K562 (cell line): Measurements from ENCODE around the gene EML1. TPM values are rescaled to one million over a fixed set of nuclear protein-coding genes. Genes with fewer than 3 reads are reported as not detected.

Experiments used
- ATAC-seq: fragments of 200-7000 bp; cut with Tn5 transposase; 3 replicates; pipeline ENCODE4 v1.9.1; 2020; ENCODE audit warnings: moderate library complexity
- BruUV-seq: library from RNA; stranded (reverse); fragments of 400-500 nt; replicated peaks from 2 replicates; lab custom pipeline; 2021; lab: Mats Ljungman, UMichigan
- CTCF ChIA-PET: fragments of 300-600 bp; formaldehyde crosslinking; extraction: SDS; loops from one replicate; lab custom pipeline; 2021; ENCODE audit warnings: low intra/inter-chr PET ratio; lab: Yijun Ruan, JAX
- POLR2A ChIA-PET: fragments of 300-600, 350-650 bp; sonication (Branson Sonifier 250); formaldehyde crosslinking; extraction: SDS; loops from one replicate; lab custom pipeline; 2021; ENCODE audit warnings: antibody characterized with exemption, inconsistent platforms; lab: Yijun Ruan, JAX
- DNase-seq, 4 experiments: peaks; one replicate each; pipeline versions ENCODE4 v3.0.0 to v3.0.0-alpha.2; 2011 to 2018; ENCODE audit warnings: low spot score in 3 of 4, mixed read lengths in 3 of 4; ENCODE audit errors: extremely low read depth in 1 of 4
- FAIRE-seq: peaks from 2 replicates; lab custom pipeline; 2011; peaks lifted over from hg19 to GRCh38; lab: Jason Lieb, UNC
- H2AFZ ChIP-seq: 2 replicates; pipeline ENCODE4 v1.6.0; 2011; ENCODE audit warnings: low read depth, low read length, control low read depth, inconsistent platforms
- H3K27ac ChIP-seq: fragments of 200-600 bp; 3 replicates; pipeline ENCODE4 v1.8.0; 2011; ENCODE audit warnings: low read depth, mild to moderate bottlenecking, control low read depth, inconsistent platforms, low read length, moderate library complexity, mixed read lengths; ENCODE audit errors: extremely low read depth
- H3K27me3 ChIP-seq, 2 experiments: fragments of 300-600 bp in 1 of 2; 2 replicates in 1 of 2; 3 replicates in 1 of 2; pipeline versions ENCODE4 v1.6.0 to v1.8.0; 2011; ENCODE audit warnings: inconsistent platforms in 2 of 2, low read length in 2 of 2, mild to moderate bottlenecking in 1 of 2, mixed read lengths in 1 of 2, moderate library complexity in 1 of 2; ENCODE audit not compliant: control insufficient read depth in 2 of 2, insufficient read depth in 2 of 2
- H3K36me3 ChIP-seq: fragments of 300-600 bp; 3 replicates; pipeline ENCODE4 v1.8.0; 2011; ENCODE audit warnings: mild to moderate bottlenecking, low read length, inconsistent platforms; ENCODE audit not compliant: control insufficient read depth, insufficient read depth
- H3K4me1 ChIP-seq, 2 experiments: fragments of 200-600 bp in 1 of 2; replicated peaks in 1 of 2; 2 replicates in 1 of 2; 3 replicates in 1 of 2; pipeline versions ENCODE4 v1.5.1 to v1.8.0; 2011; ENCODE audit warnings: inconsistent platforms in 2 of 2, low read length in 2 of 2, mild to moderate bottlenecking in 1 of 2, mixed read lengths in 1 of 2, moderate library complexity in 1 of 2; ENCODE audit not compliant: control insufficient read depth in 2 of 2, insufficient read depth in 2 of 2
- H3K4me2 ChIP-seq: 2 replicates; pipeline ENCODE4 v1.6.1; 2011; ENCODE audit warnings: low read length, control low read depth, inconsistent platforms, mixed read lengths; ENCODE audit not compliant: insufficient read depth
- H3K4me3 ChIP-seq: fragments of 200-600 bp; sonication (generic), shearing (Covaris generic); 2 replicates; pipeline ENCODE4 v1.5.1; 2016; ENCODE audit warnings: control low read depth, inconsistent platforms
- H3K79me2 ChIP-seq: fragments of 200-600 bp; 3 replicates; pipeline ENCODE4 v1.8.0; 2011; ENCODE audit warnings: low read length, inconsistent platforms; ENCODE audit not compliant: control insufficient read depth, insufficient read depth
- H3K9ac ChIP-seq, 2 experiments: 2 replicates each; pipeline versions ENCODE4 v1.6.0 to v1.6.1; 2011; ENCODE audit warnings: low read depth in 2 of 2, low read length in 2 of 2, control low read depth in 1 of 2, inconsistent platforms in 1 of 2, mild to moderate bottlenecking in 1 of 2, mixed read lengths in 1 of 2; ENCODE audit not compliant: insufficient read depth in 1 of 2
- H3K9me1 ChIP-seq: one replicate; pipeline ENCODE4 v1.6.0; 2011; ENCODE audit warnings: inconsistent platforms, mild to moderate bottlenecking, low read length, moderate library complexity; ENCODE audit not compliant: control insufficient read depth, insufficient read depth
- H3K9me3 ChIP-seq: replicated peaks from 2 replicates; pipeline ENCODE4 v1.5.1; 2011; ENCODE audit warnings: low read depth, low read length, inconsistent platforms; ENCODE audit not compliant: control insufficient read depth, insufficient read depth
- H4K20me1 ChIP-seq: replicated peaks from 2 replicates; pipeline ENCODE4 v1.6.1; 2011; ENCODE audit warnings: low read length, inconsistent platforms, mixed read lengths; ENCODE audit not compliant: control insufficient read depth, insufficient read depth
- BRF1 ChIP-seq: IDR thresholded peaks from 3 replicates; pipeline ENCODE4 v1.6.1; 2011; ENCODE audit warnings: borderline replicate concordance, mild to moderate bottlenecking; ENCODE audit not compliant: insufficient read length; ENCODE audit errors: extremely low read depth
- ETV1 ChIP-seq: fragments of 450-650 bp; conservative IDR thresholded peaks from 2 replicates; pipeline ENCODE4 v1.6.1; 2016; ENCODE audit warnings: missing genetic modification characterization, control low read depth, low read depth, missing compliant biosample characterization
- EZH2 ChIP-seq: IDR thresholded peaks from 2 replicates; pipeline ENCODE4 v1.6.1; 2012; ENCODE audit warnings: low read depth, mild to moderate bottlenecking, inconsistent platforms, low read length, borderline replicate concordance
- HMBOX1 ChIP-seq: sonication (generic); IDR thresholded peaks from 2 replicates; pipeline ENCODE4 v1.6.1; 2016
- HMGXB4 ChIP-seq: sonication (generic); formaldehyde crosslinking; IDR thresholded peaks from 2 replicates; pipeline ENCODE4 v1.8.1; 2023; ENCODE audit warnings: mild to moderate bottlenecking, missing genetic modification reagents
- MIER1 ChIP-seq: fragments of 450-650 bp; IDR thresholded peaks from 2 replicates; pipeline ENCODE4 v1.6.1; 2016; ENCODE audit warnings: antibody characterized with exemption, mild to moderate bottlenecking, low read depth
- MLLT1 ChIP-seq, 2 experiments: fragments of 450-650 bp; IDR thresholded peaks; 2 replicates each; pipeline ENCODE4 v1.6.1; 2016
- PHB2 ChIP-seq: fragments of 450-650 bp; IDR thresholded peaks from 2 replicates; pipeline ENCODE4 v1.6.1; 2017; ENCODE audit warnings: low read depth
- PHF8 ChIP-seq: fragments of 200-600 bp; sonication (generic); IDR thresholded peaks from 2 replicates; pipeline ENCODE4 v1.6.1; 2012; ENCODE audit warnings: mixed run types, mild to moderate bottlenecking, inconsistent platforms, low read length, moderate library complexity, borderline replicate concordance
- SMAD4 ChIP-seq: fragments of 250-450 bp; sonication (Bioruptor Pico); conservative IDR thresholded peaks from 2 replicates; pipeline ENCODE4 v1.8.0; 2021; ENCODE audit warnings: inconsistent platforms, mild to moderate bottlenecking, moderate library complexity
- TARDBP ChIP-seq: fragments of 450-650 bp; IDR thresholded peaks from 2 replicates; pipeline ENCODE4 v1.6.1; 2016
- TEAD2 ChIP-seq: fragments of 450-650 bp; IDR thresholded peaks from 2 replicates; pipeline ENCODE4 v1.6.1; 2016; ENCODE audit warnings: missing genetic modification characterization, control low read depth, missing compliant biosample characterization
- ZC3H8 ChIP-seq: fragments of 450-650 bp; IDR thresholded peaks from 2 replicates; pipeline ENCODE4 v1.6.1; 2017
- ZFX ChIP-seq: sonication (generic); formaldehyde crosslinking; IDR thresholded peaks from 2 replicates; pipeline ENCODE4 v1.8.0; 2022; ENCODE audit warnings: mild to moderate bottlenecking, missing genetic modification reagents, moderate library complexity
- ZNF121 ChIP-seq: sonication (generic); formaldehyde crosslinking; conservative IDR thresholded peaks from 2 replicates; pipeline ENCODE4 v1.8.0; 2022; ENCODE audit warnings: missing genetic modification reagents
- ZNF408 ChIP-seq: fragments of 250-450 bp; sonication (Bioruptor Pico); IDR thresholded peaks from 2 replicates; pipeline ENCODE4 v1.4.0; 2020; ENCODE audit warnings: low read depth, mild to moderate bottlenecking, moderate library complexity
- ZNF57 ChIP-seq: fragments of 450-650 bp; formaldehyde crosslinking; IDR thresholded peaks from 2 replicates; pipeline ENCODE4 v1.4.0; 2020; ENCODE audit warnings: mild to moderate bottlenecking, moderate library complexity
- ZNF785 ChIP-seq: fragments of 250-450 bp; sonication (Bioruptor Pico); IDR thresholded peaks from 2 replicates; pipeline ENCODE4 v1.4.0; 2020; ENCODE audit warnings: mild to moderate bottlenecking
- WGBS: fragments of 100-300 bp; shearing (Covaris generic); methylation state at CpG from one replicate; pipeline ENCODE4 v1.1.6; 2016; ENCODE audit warnings: low coverage, mixed read lengths; ENCODE audit not compliant: insufficient coverage; ENCODE audit errors: missing lambda C conversion rate; 5-methylcytosine and 5-hydroxymethylcytosine counted together
- in situ Hi-C: fragments of 300-500 bp; cut with MboI; formaldehyde crosslinking; loops from 4 replicates; pipeline ENCODE4 v1.15.0; 2018; ENCODE audit warnings: inconsistent platforms, mixed read lengths
- intact Hi-C: fragments of 100-400 bp; cut with micrococcal nuclease; formaldehyde crosslinking; loops from 2 replicates; pipeline ENCODE4 v1.14.2; 2022
- polyA plus RNA-seq, 8 experiments: library from polyadenylated mRNA; depleted of rRNA in 4 of 8; stranded (reverse) in 5 of 8; unstranded in 3 of 8; fragments of >200 nt; fragmentation: Nextera tagmentation in 2 of 8; fragmentation: Illumina TruSeq in 1 of 8; extraction: Ambion mirVana in 2 of 8; extraction: Trizol in 1 of 8; gene quantifications; 2 replicates each; pipeline versions ENCODE4 v1.2.1 to v1.2.3, GENCODE V29; 2011 to 2014; ENCODE audit warnings: inconsistent platforms in 1 of 8, missing spikeins in 1 of 8
- total RNA-seq, 7 experiments: library from RNA; depleted of rRNA in 6 of 7; stranded (reverse); fragments of >200 nt in 6 of 7; fragmentation: Illumina TruSeq in 2 of 7; extraction: Trizol in 2 of 7; gene quantifications; 2 replicates each; pipeline versions ENCODE4 v1.2.1 to v1.2.3, GENCODE V29; 2011 to 2021; ENCODE audit warnings: low replicate concordance in 1 of 7

The EML1 gene
- total and polyA plus RNA-seq, 9 of the 15 experiments (the other 6 are each of a cell fraction or from before 2014, with no cell fraction given): 0.01 to 0.35 (median 0.07) TPM; not detected in 2

GRCh38 chr14:99792551-99793212 lies 531 bp upstream of the EML1 start:
- 87% methylated on average over 13 of the region's 65 CpGs for WGBS
- BruUV-seq: no TSS peak
- no peaks in the 10 kb centered on the region for H3K9me1 ChIP-seq
- POLR2A ChIA-PET: interaction anchor here (0.6 to 1.3 kb wide), 2 partner anchors 15 to 34 kb away, joined by 3 to 4 read pairs; no protein-coding TSS in a partner anchor
- no peaks in the 10 kb centered on the region for H3K36me3 ChIP-seq
- H3K9me3 ChIP-seq: no peaks in the 10 kb centered on the region
- H3K4me3 ChIP-seq: no peak overlapping the region; the same call in 1 of the 2 replicates
- H2AFZ ChIP-seq: peak overlapping the region; percentile 78; the same call in 1 of the 2 replicates
- CTCF ChIA-PET: no interaction called here
- ATAC-seq (no peak), DNase-seq (no peak), FAIRE-seq (no peak)
- H3K27me3 ChIP-seq: peaks cover 1 to 3% of the 10 kb centered on the region in 2 experiments; a peak in 3 of 5 replicates
- peaks cover 0 to 14% of the 10 kb centered on the region in 2 experiments; a peak in 3 of 5 replicates for H3K4me1 ChIP-seq
- intact Hi-C loops (loop anchor here (10.0 kb wide), 1 partner anchor 82 kb away; no protein-coding TSS in a partner anchor), in situ Hi-C loops (no loop called here)
- H3K9ac ChIP-seq: peak overlapping the region in 1 of 2 experiments; percentile 74; a peak in 3 of 4 replicates
- H4K20me1 ChIP-seq: no peaks in the 10 kb centered on the region
- no peak overlapping the region for H3K27ac ChIP-seq
- no peak overlapping the region for H3K4me2 ChIP-seq
- H3K79me2 ChIP-seq: no peaks in the 10 kb centered on the region
- TF ChIP-seq MIER1 (no peak), BRF1 (no peak), ZNF57 (CRISPR knock-in tag) (no peak), TEAD2 (tag) (no peak), ZNF121 (CRISPR knock-in tag) (no peak), SMAD4 (no peak), HMGXB4 (CRISPR knock-in tag) (no peak), PHF8 (peak; percentile 43; the same call in 1 of the 2 replicates), ETV1 (tag) (no peak), PHB2 (no peak), ZC3H8 (no peak), TARDBP (no peak), ZNF408 (no peak), HMBOX1 (no peak), ZFX (peak; percentile 47; the same call in 1 of the 2 replicates), EZH2 (no peak), ZNF785 (CRISPR knock-in tag) (no peak), MLLT1 (IDR thresholded peaks at IDR 0.05) (peak in 1 of 2 experiments; percentile 30; a peak in 1 of 4 replicates)
